HepG2 (cell line): Measurements from ENCODE around the gene SYT8. TPM values are rescaled to one million over a fixed set of nuclear protein-coding genes. Genes with fewer than 3 reads are reported as not detected.

Experiments used
- AKAP8 ChIP-seq: sonication (generic); formaldehyde crosslinking; IDR thresholded peaks from 2 replicates; pipeline ENCODE4 v1.5.1; 2020; ENCODE audit warnings: mild to moderate bottlenecking, missing genetic modification reagents
- ARNTL ChIP-seq: sonication (generic); formaldehyde crosslinking; IDR thresholded peaks from 2 replicates; pipeline ENCODE4 v1.4.0; 2020; ENCODE audit warnings: mild to moderate bottlenecking, missing genetic modification reagents
- CSRNP1 ChIP-seq: sonication (generic); formaldehyde crosslinking; IDR thresholded peaks from 2 replicates; pipeline ENCODE4 v1.8.1; 2023; ENCODE audit warnings: mild to moderate bottlenecking, missing genetic modification reagents
- DNMT3B ChIP-seq: conservative IDR thresholded peaks from 2 replicates; pipeline ENCODE4 v1.6.1; 2016; ENCODE audit warnings: missing biosample characterization, control low read depth
- KDM2A ChIP-seq: sonication (generic); formaldehyde crosslinking; IDR thresholded peaks from 2 replicates; pipeline ENCODE4 v1.4.0; 2020; ENCODE audit warnings: low read depth, missing genetic modification reagents, borderline replicate concordance
- MED1 ChIP-seq: sonication (generic); formaldehyde crosslinking; IDR thresholded peaks from 2 replicates; pipeline ENCODE4 v1.4.0; 2020; ENCODE audit warnings: missing genetic modification reagents
- PCBP1 ChIP-seq: fragments of 200-400 bp; formaldehyde crosslinking; IDR thresholded peaks from 2 replicates; pipeline ENCODE4 v1.6.1; 2017; ENCODE audit warnings: mild to moderate bottlenecking, low read depth, low read length, borderline replicate concordance
- SUZ12 ChIP-seq: fragments of 150-350 bp; IDR thresholded peaks from 2 replicates; pipeline ENCODE4 v1.6.1; 2014; ENCODE audit warnings: low read depth, low read length
- TCF7L2 ChIP-seq: IDR thresholded peaks from 2 replicates; pipeline ENCODE4 v1.6.1; 2011; ENCODE audit warnings: mild to moderate bottlenecking, low read depth, low read length, moderate library complexity
- ZFX ChIP-seq: sonication (generic); formaldehyde crosslinking; IDR thresholded peaks from 2 replicates; pipeline ENCODE4 v1.4.0; 2020; ENCODE audit warnings: mild to moderate bottlenecking, low read depth, missing genetic modification reagents, moderate library complexity
- ZNF276 ChIP-seq: sonication (generic); formaldehyde crosslinking; IDR thresholded peaks from 2 replicates; pipeline ENCODE4 v1.4.0; 2020; ENCODE audit warnings: mild to moderate bottlenecking, low read depth, missing genetic modification reagents
- ZNF333 ChIP-seq: sonication (generic); formaldehyde crosslinking; IDR thresholded peaks from 2 replicates; pipeline ENCODE4 v1.4.0; 2020; ENCODE audit warnings: mild to moderate bottlenecking, missing genetic modification reagents, borderline replicate concordance
- ZNF451 ChIP-seq: sonication (generic); formaldehyde crosslinking; IDR thresholded peaks from 2 replicates; pipeline ENCODE4 v1.5.0; 2020; ENCODE audit warnings: mild to moderate bottlenecking, missing genetic modification reagents
- ZNF678 ChIP-seq: sonication (generic); formaldehyde crosslinking; IDR thresholded peaks from 2 replicates; pipeline ENCODE4 v1.4.0; 2020; ENCODE audit warnings: mild to moderate bottlenecking, missing genetic modification reagents
- ZNF83 ChIP-seq: sonication (generic); formaldehyde crosslinking; IDR thresholded peaks from 2 replicates; pipeline ENCODE4 v1.4.0; 2020; ENCODE audit warnings: missing genetic modification reagents, mild to moderate bottlenecking, borderline replicate concordance
- polyA plus RNA-seq, 8 experiments: library from polyadenylated mRNA; depleted of rRNA in 3 of 8; stranded (reverse) in 7 of 8; unstranded in 1 of 8; fragments of >200 nt; fragmentation: Illumina TruSeq in 4 of 8; extraction: Trizol in 4 of 8; gene quantifications; 2 replicates each; pipeline versions ENCODE4 v1.2.1 to v1.2.3, GENCODE V29; 2011 to 2016; ENCODE audit warnings: low read depth in 4 of 8, missing spikeins in 1 of 8, mixed read lengths in 1 of 8; ENCODE audit not compliant: insufficient read depth in 1 of 8
- total RNA-seq, 5 experiments: library from RNA; depleted of rRNA; stranded (reverse); fragments of >200 nt; fragmentation: Illumina TruSeq; extraction: Trizol; gene quantifications; 2 replicates each; pipeline ENCODE4 v1.2.3, GENCODE V29; 2016; ENCODE audit warnings: low read depth in 1 of 5

Gene SYT8
- total and polyA plus RNA-seq, 2 of the 13 experiments (the other 11 are each of a cell fraction or from before 2014, with no cell fraction given): 0.60 to 2.3 TPM

GRCh38 chr11:1882265-1883238 lies 47.8 kb downstream of the SYT8 start (continued):
- no peak for TF ChIP-seq TCF7L2
- TF ChIP-seq CSRNP1 (CRISPR knock-in tag): no peak
- TF ChIP-seq AKAP8: 0 out of 2 replicates have a peak, but pooled peaks have one; percentile 61
- 0 out of 2 replicates have a peak, but pooled peaks have one; percentile 68 for TF ChIP-seq PCBP1
- peak; percentile 80 for TF ChIP-seq ZFX (CRISPR knock-in tag)
- no peak for TF ChIP-seq ARNTL (CRISPR knock-in tag)
- 0 out of 2 replicates have a peak, but pooled peaks have one; percentile 31 for TF ChIP-seq ZNF333 (CRISPR knock-in tag)
- 0 out of 2 replicates have a peak, but pooled peaks have one; percentile 58 for TF ChIP-seq ZNF276
- no peak for TF ChIP-seq ZNF678
- TF ChIP-seq MED1: 0 out of 2 replicates have a peak, but pooled peaks have one; percentile 40
- peak; percentile 65; the same call in 1 of the 2 replicates for TF ChIP-seq KDM2A
- TF ChIP-seq DNMT3B (CRISPR knock-in tag): no peak
- TF ChIP-seq SUZ12: 0 out of 2 replicates have a peak, but pooled peaks have one; percentile 13
- TF ChIP-seq ZNF451 (CRISPR knock-in tag): no peak
- TF ChIP-seq ZNF83 (CRISPR knock-in tag): no peak
